HEK293 (cell line): ENCODE measurements around the gene ERF.

Experiments
- FEZF1 ChIP-seq: fragments of 450-650 bp; formaldehyde crosslinking; IDR thresholded peaks from 2 replicates; pipeline ENCODE4 v1.5.1; 2016; ENCODE audit warnings: missing biosample characterization, missing genetic modification characterization
- KLF10 ChIP-seq: fragments of 450-650 bp; IDR thresholded peaks from 2 replicates; pipeline ENCODE4 v1.5.1; 2018; ENCODE audit warnings: missing biosample characterization, mild to moderate bottlenecking, missing genetic modification characterization
- KLF16 ChIP-seq: fragments of 450-650 bp; formaldehyde crosslinking; IDR thresholded peaks from 2 replicates; pipeline ENCODE4 v1.5.1; 2017; ENCODE audit warnings: missing biosample characterization, missing genetic modification characterization
- OVOL3 ChIP-seq: fragments of 450-650 bp; formaldehyde crosslinking; IDR thresholded peaks from 2 replicates; pipeline ENCODE4 v1.5.1; 2016; ENCODE audit warnings: missing biosample characterization, missing genetic modification characterization
- RBAK ChIP-seq: fragments of 450-650 bp; formaldehyde crosslinking; IDR thresholded peaks from 2 replicates; pipeline ENCODE4 v1.5.1; 2016; ENCODE audit warnings: missing biosample characterization, missing genetic modification characterization
- REPIN1 ChIP-seq: fragments of 450-650 bp; formaldehyde crosslinking; IDR thresholded peaks from 2 replicates; pipeline ENCODE4 v1.5.1; 2017; ENCODE audit warnings: missing biosample characterization, missing genetic modification characterization, low read depth
- SCRT1 ChIP-seq: fragments of 450-650 bp; formaldehyde crosslinking; IDR thresholded peaks from 2 replicates; pipeline ENCODE4 v1.5.1; 2016; ENCODE audit warnings: missing biosample characterization, missing genetic modification characterization, borderline replicate concordance
- SETDB1 ChIP-seq: IDR thresholded peaks from one replicate; pipeline ENCODE4 v1.6.1; 2017; ENCODE audit warnings: mild to moderate bottlenecking, low read length, moderate library complexity, mixed read lengths; ENCODE audit not compliant: insufficient read length
- SP7 ChIP-seq: fragments of 450-650 bp; formaldehyde crosslinking; IDR thresholded peaks from 2 replicates; pipeline ENCODE4 v1.5.1; 2016; ENCODE audit warnings: missing biosample characterization, missing genetic modification characterization
- WT1 ChIP-seq: fragments of 450-650 bp; formaldehyde crosslinking; IDR thresholded peaks from 2 replicates; pipeline ENCODE4 v1.5.1; 2016; ENCODE audit warnings: missing biosample characterization, missing genetic modification characterization
- ZBTB6 ChIP-seq: fragments of 450-650 bp; formaldehyde crosslinking; IDR thresholded peaks from 2 replicates; pipeline ENCODE4 v1.5.1; 2017; ENCODE audit warnings: missing biosample characterization, missing genetic modification characterization
- ZNF10 ChIP-seq: fragments of 450-650 bp; formaldehyde crosslinking; IDR thresholded peaks from 2 replicates; pipeline ENCODE4 v1.5.1; 2017; ENCODE audit warnings: missing biosample characterization, missing genetic modification characterization
- ZNF121 ChIP-seq: fragments of 450-650 bp; formaldehyde crosslinking; IDR thresholded peaks from 2 replicates; pipeline ENCODE4 v1.5.1; 2016; ENCODE audit warnings: missing biosample characterization, missing genetic modification characterization
- ZNF133 ChIP-seq: fragments of 450-650 bp; formaldehyde crosslinking; IDR thresholded peaks from 2 replicates; pipeline ENCODE4 v1.5.1; 2016; ENCODE audit warnings: missing biosample characterization, missing genetic modification characterization
- ZNF157 ChIP-seq: fragments of 450-650 bp; formaldehyde crosslinking; IDR thresholded peaks from 2 replicates; pipeline ENCODE4 v1.5.1; 2016; ENCODE audit warnings: missing biosample characterization, missing genetic modification characterization
- ZNF274 ChIP-seq, 2 experiments: fragments of 200-500 bp in 1 of 2; fragments of 450-650 bp in 1 of 2; sonication (Bioruptor generic) in 1 of 2; formaldehyde crosslinking in 1 of 2; IDR thresholded peaks; 2 replicates each; pipeline versions ENCODE4 v1.5.1 to v1.6.1; 2014 to 2016; ENCODE audit warnings: borderline replicate concordance in 1 of 2, inconsistent platforms in 1 of 2, low read length in 1 of 2, missing biosample characterization in 1 of 2, missing genetic modification characterization in 1 of 2
- ZNF354C ChIP-seq: fragments of 450-650 bp; formaldehyde crosslinking; IDR thresholded peaks from 2 replicates; pipeline ENCODE4 v1.5.1; 2016; ENCODE audit warnings: missing biosample characterization, missing genetic modification characterization, low read depth, borderline replicate concordance
- ZNF416 ChIP-seq: fragments of 450-650 bp; formaldehyde crosslinking; IDR thresholded peaks from 2 replicates; pipeline ENCODE4 v1.5.1; 2016; ENCODE audit warnings: missing biosample characterization, missing genetic modification characterization
- ZNF423 ChIP-seq: fragments of 450-650 bp; formaldehyde crosslinking; IDR thresholded peaks from 2 replicates; pipeline ENCODE4 v1.5.1; 2016; ENCODE audit warnings: missing biosample characterization, missing genetic modification characterization
- ZNF521 ChIP-seq: fragments of 450-650 bp; formaldehyde crosslinking; IDR thresholded peaks from 2 replicates; pipeline ENCODE4 v1.5.1; 2017; ENCODE audit warnings: missing biosample characterization, mild to moderate bottlenecking, missing genetic modification characterization
- ZNF548 ChIP-seq: fragments of 450-650 bp; formaldehyde crosslinking; IDR thresholded peaks from 2 replicates; pipeline ENCODE4 v1.5.1; 2016; ENCODE audit warnings: missing biosample characterization, missing genetic modification characterization
- ZNF561 ChIP-seq: fragments of 450-650 bp; IDR thresholded peaks from 2 replicates; pipeline ENCODE4 v1.5.1; 2018; ENCODE audit warnings: missing biosample characterization, missing genetic modification characterization, borderline replicate concordance
- ZNF645 ChIP-seq: fragments of 450-650 bp; formaldehyde crosslinking; IDR thresholded peaks from 2 replicates; pipeline ENCODE4; 2016; ENCODE audit warnings: missing biosample characterization, missing genetic modification characterization
- ZNF707 ChIP-seq: fragments of 450-650 bp; formaldehyde crosslinking; IDR thresholded peaks from 2 replicates; pipeline ENCODE4 v1.5.1; 2016; ENCODE audit warnings: missing biosample characterization, missing genetic modification characterization
- ZNF768 ChIP-seq: fragments of 450-650 bp; formaldehyde crosslinking; IDR thresholded peaks from 2 replicates; pipeline ENCODE4 v1.5.1; 2018; ENCODE audit warnings: missing biosample characterization, mild to moderate bottlenecking, missing genetic modification characterization
- ZNF785 ChIP-seq: fragments of 450-650 bp; formaldehyde crosslinking; IDR thresholded peaks from 2 replicates; pipeline ENCODE4 v1.5.1; 2016; ENCODE audit warnings: missing biosample characterization, missing genetic modification characterization
- ZNF792 ChIP-seq: fragments of 450-650 bp; formaldehyde crosslinking; IDR thresholded peaks from 2 replicates; pipeline ENCODE4 v1.5.1; 2016; ENCODE audit warnings: missing biosample characterization, missing genetic modification characterization
- ZSCAN23 ChIP-seq: fragments of 450-650 bp; formaldehyde crosslinking; IDR thresholded peaks from 2 replicates; pipeline ENCODE4 v1.5.1; 2016; ENCODE audit warnings: missing biosample characterization, missing genetic modification characterization
- ZXDB ChIP-seq: fragments of 450-650 bp; formaldehyde crosslinking; IDR thresholded peaks from 2 replicates; pipeline ENCODE4 v1.5.1; 2016; ENCODE audit warnings: missing biosample characterization, missing genetic modification characterization
- TF ChIP-seq, protein P1 (sequence below): fragments of 450-650 bp; formaldehyde crosslinking; IDR thresholded peaks from 2 replicates; pipeline ENCODE4 v1.5.1; 2016; ENCODE audit warnings: missing biosample characterization, missing genetic modification characterization
- TF ChIP-seq, protein P2 (sequence below): fragments of 450-650 bp; formaldehyde crosslinking; IDR thresholded peaks from 2 replicates; pipeline ENCODE4 v1.5.1; 2016; ENCODE audit warnings: missing biosample characterization, missing genetic modification characterization
- TF ChIP-seq, protein P3 (sequence below): fragments of 450-650 bp; formaldehyde crosslinking; IDR thresholded peaks from 2 replicates; pipeline ENCODE4 v1.5.1; 2016; ENCODE audit warnings: missing biosample characterization, missing genetic modification characterization
- TF ChIP-seq, protein P4 (sequence below): sonication (generic); formaldehyde crosslinking; IDR thresholded peaks from 2 replicates; pipeline ENCODE4 v1.8.1; 2022; ENCODE audit warnings: mild to moderate bottlenecking, moderate library complexity, missing genetic modification reagents

Gene ERF

GRCh38 chr19:42219812-42220750 lies 34.8 kb downstream of the ERF start, which contains the start of gene ZNF526 (continued):
- TF ChIP-seq, protein P1, sequence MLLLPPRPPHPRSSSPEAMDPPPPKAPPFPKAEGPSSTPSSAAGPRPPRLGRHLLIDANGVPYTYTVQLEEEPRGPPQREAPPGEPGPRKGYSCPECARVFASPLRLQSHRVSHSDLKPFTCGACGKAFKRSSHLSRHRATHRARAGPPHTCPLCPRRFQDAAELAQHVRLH (tag by site-specific recombination): peak; percentile 64; the same call in 1 of the 2 replicates
- TF ChIP-seq ZNF785 (no peak), SP7 (tag by site-specific recombination) (peak; percentile 73; the same call in 1 of the 2 replicates), ZNF416 (no peak), ZNF274 (IDR thresholded peaks at IDR 0.05; ENCODE audit: low read length) (no peak), ZNF274 (tag by site-specific recombination; IDR thresholded peaks at IDR 0.05; ENCODE audit: borderline replicate concordance) (no peak), ZNF548 (no peak), ZNF561 (tag by site-specific recombination) (peak; percentile 67; the same call in 1 of the 2 replicates), ZNF133 (tag by site-specific recombination) (no peak), ZSCAN23 (tag by site-specific recombination) (no peak), SCRT1 (tag by site-specific recombination) (no peak), SETDB1 (no peak), ZNF521 (tag by site-specific recombination) (no peak), KLF16 (tag by site-specific recombination) (peak; percentile 88), ZNF645 (tag by site-specific recombination) (no peak), ZNF121 (no peak), ZNF10 (no peak; the same call in 1 of the 2 replicates), FEZF1 (tag by site-specific recombination) (no peak), REPIN1 (tag by site-specific recombination) (no peak), ZNF707 (tag by site-specific recombination) (no peak), WT1 (tag by site-specific recombination) (peak; percentile 39; the same call in 1 of the 2 replicates), ZBTB6 (tag by site-specific recombination) (0 out of 2 replicates have a peak, but pooled peaks have one; percentile 22), ZXDB (peak; percentile 100), ZNF768 (tag by site-specific recombination) (no peak), ZNF423 (tag by site-specific recombination) (no peak), ZNF354C (tag by site-specific recombination) (no peak), ZNF157 (tag by site-specific recombination) (no peak), ZNF792 (tag by site-specific recombination) (no peak; the same call in 1 of the 2 replicates), OVOL3 (tag by site-specific recombination) (peak; percentile 55; the same call in 1 of the 2 replicates), RBAK (tag by site-specific recombination) (no peak), KLF10 (tag by site-specific recombination) (0 out of 2 replicates have a peak, but pooled peaks have one; percentile 24)
- TF ChIP-seq, protein P2, sequence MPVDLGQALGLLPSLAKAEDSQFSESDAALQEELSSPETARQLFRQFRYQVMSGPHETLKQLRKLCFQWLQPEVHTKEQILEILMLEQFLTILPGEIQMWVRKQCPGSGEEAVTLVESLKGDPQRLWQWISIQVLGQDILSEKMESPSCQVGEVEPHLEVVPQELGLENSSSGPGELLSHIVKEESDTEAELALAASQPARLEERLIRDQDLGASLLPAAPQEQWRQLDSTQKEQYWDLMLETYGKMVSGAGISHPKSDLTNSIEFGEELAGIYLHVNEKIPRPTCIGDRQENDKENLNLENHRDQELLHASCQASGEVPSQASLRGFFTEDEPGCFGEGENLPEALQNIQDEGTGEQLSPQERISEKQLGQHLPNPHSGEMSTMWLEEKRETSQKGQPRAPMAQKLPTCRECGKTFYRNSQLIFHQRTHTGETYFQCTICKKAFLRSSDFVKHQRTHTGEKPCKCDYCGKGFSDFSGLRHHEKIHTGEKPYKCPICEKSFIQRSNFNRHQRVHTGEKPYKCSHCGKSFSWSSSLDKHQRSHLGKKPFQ (tag by site-specific recombination): peak; percentile 97
- TF ChIP-seq, protein P3, sequence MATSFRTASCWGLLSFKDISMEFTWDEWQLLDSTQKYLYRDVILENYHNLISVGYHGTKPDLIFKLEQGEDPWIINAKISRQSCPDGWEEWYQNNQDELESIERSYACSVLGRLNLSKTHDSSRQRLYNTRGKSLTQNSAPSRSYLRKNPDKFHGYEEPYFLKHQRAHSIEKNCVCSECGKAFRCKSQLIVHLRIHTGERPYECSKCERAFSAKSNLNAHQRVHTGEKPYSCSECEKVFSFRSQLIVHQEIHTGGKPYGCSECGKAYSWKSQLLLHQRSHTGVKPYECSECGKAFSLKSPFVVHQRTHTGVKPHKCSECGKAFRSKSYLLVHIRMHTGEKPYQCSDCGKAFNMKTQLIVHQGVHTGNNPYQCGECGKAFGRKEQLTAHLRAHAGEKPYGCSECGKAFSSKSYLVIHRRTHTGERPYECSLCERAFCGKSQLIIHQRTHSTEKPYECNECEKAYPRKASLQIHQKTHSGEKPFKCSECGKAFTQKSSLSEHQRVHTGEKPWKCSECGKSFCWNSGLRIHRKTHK (tag by site-specific recombination): no peak
- TF ChIP-seq, protein P4, sequence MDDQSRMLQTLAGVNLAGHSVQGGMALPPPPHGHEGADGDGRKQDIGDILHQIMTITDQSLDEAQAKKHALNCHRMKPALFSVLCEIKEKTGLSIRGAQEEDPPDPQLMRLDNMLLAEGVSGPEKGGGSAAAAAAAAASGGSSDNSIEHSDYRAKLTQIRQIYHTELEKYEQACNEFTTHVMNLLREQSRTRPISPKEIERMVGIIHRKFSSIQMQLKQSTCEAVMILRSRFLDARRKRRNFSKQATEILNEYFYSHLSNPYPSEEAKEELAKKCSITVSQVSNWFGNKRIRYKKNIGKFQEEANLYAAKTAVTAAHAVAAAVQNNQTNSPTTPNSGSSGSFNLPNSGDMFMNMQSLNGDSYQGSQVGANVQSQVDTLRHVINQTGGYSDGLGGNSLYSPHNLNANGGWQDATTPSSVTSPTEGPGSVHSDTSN (CRISPR knock-in tag): no peak; the same call in 1 of the 2 replicates
